ENCODE data around the gene COA7. TPM values are rescaled to one million over a fixed set of nuclear protein-coding genes. Genes with fewer than 3 reads are reported as not detected.

COA7 gene
- total RNA-seq, 4 donors from 2014 or later: 4.1 to 18.8 (median 11.2) TPM

GRCh38 chr1:52681136-52681535 is 17.0 kb downstream of the COA7 start:
- no peak for DNase-seq
- no peaks in the 10 kb centered on the region for H3K27me3 ChIP-seq
- TF ChIP-seq POLR2A (IDR thresholded peaks at IDR 0.05) (no peak), CTCF (IDR thresholded peaks at IDR 0.05) (no peak)
- H3K27ac ChIP-seq: no peak overlapping the region
- no peaks in the 10 kb centered on the region for H3K9me3 ChIP-seq
- intact Hi-C loops (cut with DNase I; ENCODE audit: low total_unique reads): no loop called here
- no peaks in the 10 kb centered on the region for H3K36me3 ChIP-seq
- H3K4me3 ChIP-seq: no peak overlapping the region
- no peaks in the 10 kb centered on the region for H3K4me1 ChIP-seq

GRCh38 chr1:52680353-52680752 is 17.8 kb downstream of the COA7 start:
- no peak for TF ChIP-seq POLR2A (IDR thresholded peaks at IDR 0.05)
- no peak for TF ChIP-seq CTCF (IDR thresholded peaks at IDR 0.05)
- intact Hi-C loops (cut with DNase I; ENCODE audit: low total_unique reads): no loop called here
- DNase-seq: no peak

GRCh38 chr1:52679498-52679897 is 18.6 kb downstream of the COA7 start:
- no peaks in the 10 kb centered on the region for H3K36me3 ChIP-seq
- no peak overlapping the region for H3K27ac ChIP-seq
- H3K9me3 ChIP-seq: no peaks in the 10 kb centered on the region
- no peak for DNase-seq
- no peak for TF ChIP-seq POLR2A (IDR thresholded peaks at IDR 0.05)
- no peak for TF ChIP-seq CTCF (IDR thresholded peaks at IDR 0.05)
- H3K4me1 ChIP-seq: no peaks in the 10 kb centered on the region
- no peak overlapping the region for H3K4me3 ChIP-seq
- intact Hi-C loops (cut with DNase I; ENCODE audit: low total_unique reads): no loop called here
- no peaks in the 10 kb centered on the region for H3K27me3 ChIP-seq

More at GRCh38 chr1:52680353-52680752, 17.8 kb downstream of the COA7 start:
- no peaks in the 10 kb centered on the region for H3K4me1 ChIP-seq
- no peak overlapping the region for H3K27ac ChIP-seq
- no peaks in the 10 kb centered on the region for H3K36me3 ChIP-seq
- no peaks in the 10 kb centered on the region for H3K27me3 ChIP-seq
- no peaks in the 10 kb centered on the region for H3K9me3 ChIP-seq
- no peak overlapping the region for H3K4me3 ChIP-seq

- intact Hi-C loops (cut with DNase I; ENCODE audit: low total_unique reads): no loop called here
- TF ChIP-seq POLR2A (IDR thresholded peaks at IDR 0.05) (no peak), CTCF (IDR thresholded peaks at IDR 0.05) (no peak)
- H3K36me3 ChIP-seq: no peaks in the 10 kb centered on the region
Measured at GRCh38 chr1:52679048-52679447, 19.1 kb downstream of the COA7 start.

GRCh38 chr1:52677076-52677806 is 20.9 kb downstream of the COA7 start:
- intact Hi-C loops (cut with DNase I; ENCODE audit: low total_unique reads): no loop called here
- TF ChIP-seq CTCF (IDR thresholded peaks at IDR 0.05) (no peak), POLR2A (IDR thresholded peaks at IDR 0.05) (no peak)

More at GRCh38 chr1:52679048-52679447, 19.1 kb downstream of the COA7 start:
- Histone ChIP-seq H3K27ac (no peak overlapping the region), H3K4me1 (no peaks in the 10 kb centered on the region), H3K27me3 (no peaks in the 10 kb centered on the region), H3K9me3 (no peaks in the 10 kb centered on the region), H3K4me3 (no peak overlapping the region)
- DNase-seq: no peak

More at GRCh38 chr1:52677076-52677806, 20.9 kb downstream of the COA7 start:
- H3K27me3 ChIP-seq: no peaks in the 10 kb centered on the region
- H3K4me3 ChIP-seq: no peak overlapping the region
- no peak overlapping the region for H3K27ac ChIP-seq
- no peaks in the 10 kb centered on the region for H3K36me3 ChIP-seq
- H3K9me3 ChIP-seq: no peaks in the 10 kb centered on the region
- DNase-seq: no peak
- no peaks in the 10 kb centered on the region for H3K4me1 ChIP-seq
